Ishikawa (cell line): ENCODE data around the gene DACH1.

Experiments used
- CEBPB ChIP-seq: IDR thresholded peaks from 2 replicates; pipeline ENCODE4 v1.6.1; 2012
- EGR1 ChIP-seq: IDR thresholded peaks from 2 replicates; pipeline ENCODE4 v1.6.1; 2012
- EP300 ChIP-seq: IDR thresholded peaks from 2 replicates; pipeline ENCODE4 v1.6.1; 2012; ENCODE audit warnings: borderline replicate concordance
- FOXM1 ChIP-seq: IDR thresholded peaks from 2 replicates; pipeline ENCODE4 v1.6.1; 2012; ENCODE audit warnings: low read depth, borderline replicate concordance
- RAD21 ChIP-seq: IDR thresholded peaks from 2 replicates; pipeline ENCODE4 v1.6.1; 2012; ENCODE audit warnings: low read depth
- TAF1 ChIP-seq: IDR thresholded peaks from 2 replicates; pipeline ENCODE4 v1.6.1; 2012; ENCODE audit warnings: low read depth, mild to moderate bottlenecking
- YY1 ChIP-seq: IDR thresholded peaks from 2 replicates; pipeline ENCODE4 v1.6.1; 2012; ENCODE audit warnings: low read depth
- TF ChIP-seq, protein P1 (sequence below): IDR thresholded peaks from 2 replicates; pipeline ENCODE4 v1.6.1; 2012; ENCODE audit warnings: low read depth, mild to moderate bottlenecking
- TF ChIP-seq, protein P2 (sequence below): IDR thresholded peaks from 2 replicates; pipeline ENCODE4 v1.6.1; 2012

DNA sequence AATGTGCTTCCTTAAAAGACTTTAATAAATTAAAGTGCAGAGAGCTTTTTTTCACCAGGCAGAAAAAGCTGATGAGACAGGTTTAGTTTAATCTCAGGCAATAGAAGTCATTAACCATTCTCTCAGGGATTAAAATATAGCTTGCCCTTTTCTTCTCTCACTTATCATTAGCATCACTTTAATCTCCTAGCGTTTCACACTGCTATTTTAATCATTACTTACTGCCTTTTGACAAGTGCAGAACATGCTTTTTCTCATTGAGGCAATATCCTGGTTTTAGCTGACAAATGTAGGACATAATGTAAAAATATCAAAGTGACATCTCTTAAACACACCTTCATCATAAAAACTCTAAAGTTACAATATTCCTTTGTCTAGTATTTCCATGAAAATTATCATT is 94.6 kb downstream of the DACH1 start:
- TF ChIP-seq, protein P1, sequence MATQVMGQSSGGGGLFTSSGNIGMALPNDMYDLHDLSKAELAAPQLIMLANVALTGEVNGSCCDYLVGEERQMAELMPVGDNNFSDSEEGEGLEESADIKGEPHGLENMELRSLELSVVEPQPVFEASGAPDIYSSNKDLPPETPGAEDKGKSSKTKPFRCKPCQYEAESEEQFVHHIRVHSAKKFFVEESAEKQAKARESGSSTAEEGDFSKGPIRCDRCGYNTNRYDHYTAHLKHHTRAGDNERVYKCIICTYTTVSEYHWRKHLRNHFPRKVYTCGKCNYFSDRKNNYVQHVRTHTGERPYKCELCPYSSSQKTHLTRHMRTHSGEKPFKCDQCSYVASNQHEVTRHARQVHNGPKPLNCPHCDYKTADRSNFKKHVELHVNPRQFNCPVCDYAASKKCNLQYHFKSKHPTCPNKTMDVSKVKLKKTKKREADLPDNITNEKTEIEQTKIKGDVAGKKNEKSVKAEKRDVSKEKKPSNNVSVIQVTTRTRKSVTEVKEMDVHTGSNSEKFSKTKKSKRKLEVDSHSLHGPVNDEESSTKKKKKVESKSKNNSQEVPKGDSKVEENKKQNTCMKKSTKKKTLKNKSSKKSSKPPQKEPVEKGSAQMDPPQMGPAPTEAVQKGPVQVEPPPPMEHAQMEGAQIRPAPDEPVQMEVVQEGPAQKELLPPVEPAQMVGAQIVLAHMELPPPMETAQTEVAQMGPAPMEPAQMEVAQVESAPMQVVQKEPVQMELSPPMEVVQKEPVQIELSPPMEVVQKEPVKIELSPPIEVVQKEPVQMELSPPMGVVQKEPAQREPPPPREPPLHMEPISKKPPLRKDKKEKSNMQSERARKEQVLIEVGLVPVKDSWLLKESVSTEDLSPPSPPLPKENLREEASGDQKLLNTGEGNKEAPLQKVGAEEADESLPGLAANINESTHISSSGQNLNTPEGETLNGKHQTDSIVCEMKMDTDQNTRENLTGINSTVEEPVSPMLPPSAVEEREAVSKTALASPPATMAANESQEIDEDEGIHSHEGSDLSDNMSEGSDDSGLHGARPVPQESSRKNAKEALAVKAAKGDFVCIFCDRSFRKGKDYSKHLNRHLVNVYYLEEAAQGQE = no peak
- TF ChIP-seq, protein P2, sequence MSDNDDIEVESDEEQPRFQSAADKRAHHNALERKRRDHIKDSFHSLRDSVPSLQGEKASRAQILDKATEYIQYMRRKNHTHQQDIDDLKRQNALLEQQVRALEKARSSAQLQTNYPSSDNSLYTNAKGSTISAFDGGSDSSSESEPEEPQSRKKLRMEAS = no peak
- TF ChIP-seq CEBPB (no peak), TAF1 (no peak), EGR1 (no peak), EP300 (no peak), RAD21 (no peak), FOXM1 (no peak), YY1 (no peak)
